IMR-90 (cell line): ENCODE measurements around the gene OR8G5.

Experiments used
- CEBPB ChIP-seq: IDR thresholded peaks from 2 replicates; pipeline ENCODE4 v1.6.1; 2012; ENCODE audit warnings: low read depth, low read length, improper control_type of control experiment
- CHD1 ChIP-seq: IDR thresholded peaks from 2 replicates; pipeline ENCODE4 v1.6.1; 2012; ENCODE audit warnings: low read depth, low read length, improper control_type of control experiment
- CTCF ChIP-seq: conservative IDR thresholded peaks from 2 replicates; pipeline ENCODE4 v1.5.1; 2012; ENCODE audit warnings: mild to moderate bottlenecking, low read depth, low read length, improper control_type of control experiment
- FOS ChIP-seq: fragments of 150-350 bp; IDR thresholded peaks from 2 replicates; pipeline ENCODE4 v1.6.1; 2016; ENCODE audit warnings: low read depth, low read length
- MAFK ChIP-seq: IDR thresholded peaks from 2 replicates; pipeline ENCODE4 v1.6.1; 2012; ENCODE audit warnings: low read depth, low read length, improper control_type of control experiment
- MAZ ChIP-seq: IDR thresholded peaks from 2 replicates; pipeline ENCODE4 v1.6.1; 2012; ENCODE audit warnings: low read depth, mild to moderate bottlenecking, low read length, improper control_type of control experiment, moderate library complexity, borderline replicate concordance
- MXI1 ChIP-seq: IDR thresholded peaks from 2 replicates; pipeline ENCODE4 v1.6.1; 2012; ENCODE audit warnings: low read depth, mild to moderate bottlenecking, low read length, moderate library complexity, borderline replicate concordance
- POLR2A ChIP-seq: IDR thresholded peaks from 2 replicates; pipeline ENCODE4 v1.6.1; 2012; ENCODE audit warnings: mild to moderate bottlenecking, low read depth, low read length
- RAD21 ChIP-seq: IDR thresholded peaks from 2 replicates; pipeline ENCODE4 v1.6.1; 2012; ENCODE audit warnings: low read length, improper control_type of control experiment
- RCOR1 ChIP-seq: IDR thresholded peaks from 2 replicates; pipeline ENCODE4 v1.6.1; 2012; ENCODE audit warnings: mild to moderate bottlenecking, low read length, improper control_type of control experiment; ENCODE audit not compliant: insufficient replicate concordance
- RFX5 ChIP-seq: IDR thresholded peaks from 2 replicates; pipeline ENCODE4 v1.8.0; 2012; ENCODE audit warnings: low read depth, mild to moderate bottlenecking, low read length, moderate library complexity
- USF2 ChIP-seq: fragments of 150-350 bp; IDR thresholded peaks from 2 replicates; pipeline ENCODE4 v1.6.1; 2017; ENCODE audit warnings: mild to moderate bottlenecking, antibody characterized with exemption, low read length, low read depth
- TF ChIP-seq, protein P1 (sequence below): fragments of 150-350 bp; IDR thresholded peaks from 2 replicates; pipeline ENCODE4 v1.6.1; 2016; ENCODE audit warnings: low read depth, mild to moderate bottlenecking, low read length, moderate library complexity, borderline replicate concordance

GRCh38 chr11:124233376-124233775, 22.8 kb upstream of the OR8G5 start:
- TF ChIP-seq POLR2A (no peak), CTCF (no peak), USF2 (no peak), MAFK (no peak), MXI1 (no peak), RCOR1 (no peak), MAZ (no peak), FOS (no peak), CEBPB (peak; percentile 79), RAD21 (no peak), CHD1 (no peak), RFX5 (no peak)
- TF ChIP-seq, protein P1, sequence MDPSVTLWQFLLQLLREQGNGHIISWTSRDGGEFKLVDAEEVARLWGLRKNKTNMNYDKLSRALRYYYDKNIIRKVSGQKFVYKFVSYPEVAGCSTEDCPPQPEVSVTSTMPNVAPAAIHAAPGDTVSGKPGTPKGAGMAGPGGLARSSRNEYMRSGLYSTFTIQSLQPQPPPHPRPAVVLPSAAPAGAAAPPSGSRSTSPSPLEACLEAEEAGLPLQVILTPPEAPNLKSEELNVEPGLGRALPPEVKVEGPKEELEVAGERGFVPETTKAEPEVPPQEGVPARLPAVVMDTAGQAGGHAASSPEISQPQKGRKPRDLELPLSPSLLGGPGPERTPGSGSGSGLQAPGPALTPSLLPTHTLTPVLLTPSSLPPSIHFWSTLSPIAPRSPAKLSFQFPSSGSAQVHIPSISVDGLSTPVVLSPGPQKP = no peak
